ENCODE data around the gene SLC25A12.

- TF ChIP-seq POLR2A (IDR thresholded peaks at IDR 0.05): no peak
- TF ChIP-seq CTCF (IDR thresholded peaks at IDR 0.05): no peak
Observed at GRCh38 chr2:171834286-171834685, 59.8 kb downstream of the SLC25A12 start.
